Measurements from ENCODE around the gene LBH.

Gene LBH

DNA sequence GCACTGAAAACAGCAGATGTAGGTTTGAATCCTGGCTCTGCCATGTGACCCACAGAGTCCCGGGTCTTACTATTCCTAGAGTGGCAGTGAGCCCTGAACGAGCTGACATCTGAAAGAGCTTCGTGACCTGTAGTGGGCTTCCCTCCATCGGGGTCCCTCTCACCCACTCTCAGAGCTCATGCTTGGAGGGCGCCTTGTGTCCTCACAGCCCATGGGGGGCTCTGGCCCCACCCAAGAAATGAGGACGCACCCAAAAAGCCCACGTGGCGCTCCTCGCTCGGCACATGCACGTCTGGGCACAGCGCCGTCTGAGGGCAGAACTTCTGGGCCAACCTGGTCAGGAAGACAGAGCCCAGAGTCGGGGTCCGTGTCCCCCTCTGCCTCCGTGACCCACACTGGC lies 23.7 kb downstream of the LBH start:
- Histone ChIP-seq H3K4me1 (peaks cover 3 to 30% (median 12%) of the 10 kb centered on the region in 10 experiments; a peak in 13 of 20 replicates), H3K27me3 (no peaks in the 10 kb centered on the region), H3K9ac (no peak overlapping the region), H3K4me3 (no peak overlapping the region), H4K20me1 (peaks cover 0 to 14% (median 6%) of the 10 kb centered on the region in 11 experiments; a peak in 7 of 22 replicates), H3K27ac (no peak overlapping the region), H3K36me3 (peaks cover 22 to 70% (median 46%) of the 10 kb centered on the region in 11 experiments), H3K4me2 (no peak overlapping the region), H3K9me3 (replicated peaks in 1 of 11) (peaks cover 0 to 4% (median 0%) of the 10 kb centered on the region in 11 experiments; a peak in 1 of 22 replicates)
- no peak for TF ChIP-seq Cebpa-rat (IDR thresholded peaks at IDR 0.05)

DNA sequence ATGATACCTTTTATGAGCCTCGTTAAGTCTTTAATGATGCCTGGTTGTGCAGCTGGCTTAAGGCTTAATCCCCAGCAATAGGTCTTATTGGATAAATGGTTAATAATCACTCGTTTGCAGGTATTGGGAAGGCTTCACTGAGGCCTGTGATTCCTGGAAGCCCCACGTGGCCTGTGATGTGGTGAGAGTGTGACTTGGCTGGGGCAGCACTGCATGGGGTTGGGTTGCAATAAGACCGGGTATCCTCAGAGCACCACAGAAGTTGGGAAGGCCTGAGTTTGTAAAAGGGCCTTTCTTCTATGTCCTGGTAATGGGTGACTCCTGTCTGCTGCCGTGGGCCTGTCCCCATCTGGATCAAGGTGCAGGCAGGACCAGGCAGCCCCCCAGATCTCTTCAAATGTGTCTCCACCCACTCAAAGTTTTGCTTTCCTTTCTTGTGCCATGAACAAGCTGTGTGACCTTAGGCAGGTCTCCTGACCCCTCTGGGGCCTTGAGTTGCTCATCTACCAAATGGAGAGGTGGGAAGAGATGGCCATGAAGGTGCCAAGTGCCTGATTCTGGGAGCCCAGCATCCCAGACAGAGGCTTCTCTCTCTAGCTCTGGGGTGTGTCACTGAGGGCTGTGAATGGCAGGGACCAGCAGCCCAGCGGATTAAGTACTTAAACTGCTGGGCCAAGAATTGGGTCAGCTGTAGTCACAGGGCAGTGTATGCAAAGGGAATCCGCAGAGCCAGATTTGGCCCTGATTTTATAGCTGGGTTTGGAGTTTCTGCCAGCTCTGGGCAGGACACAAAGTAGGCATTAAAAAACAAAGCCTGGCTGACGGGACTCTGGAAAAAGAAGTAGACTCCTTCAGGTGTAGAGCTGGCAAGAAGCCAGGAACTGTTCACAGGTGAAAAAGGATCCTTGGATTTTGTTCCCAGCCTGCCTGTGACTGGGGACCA lies 24.4 kb downstream of the LBH start:
- H3K4me3 ChIP-seq: no peak overlapping the region
- H3K27ac ChIP-seq: no peak overlapping the region
- no peak for TF ChIP-seq Cebpa-rat (IDR thresholded peaks at IDR 0.05)
- H3K9ac ChIP-seq: no peak overlapping the region
- no peak overlapping the region for H3K4me2 ChIP-seq
- H3K27me3 ChIP-seq: no peaks in the 10 kb centered on the region
- peaks cover 0 to 4% (median 0%) of the 10 kb centered on the region in 11 experiments; a peak in 1 of 22 replicates for H3K9me3 ChIP-seq (replicated peaks in 1 of 11)
- peaks cover 0 to 14% (median 6%) of the 10 kb centered on the region in 11 experiments; a peak in 7 of 22 replicates for H4K20me1 ChIP-seq
- H3K36me3 ChIP-seq: peaks cover 22 to 68% (median 53%) of the 10 kb centered on the region in 11 experiments
- peaks cover 0 to 24% (median 8%) of the 10 kb centered on the region in 10 experiments; a peak in 13 of 20 replicates for H3K4me1 ChIP-seq

DNA sequence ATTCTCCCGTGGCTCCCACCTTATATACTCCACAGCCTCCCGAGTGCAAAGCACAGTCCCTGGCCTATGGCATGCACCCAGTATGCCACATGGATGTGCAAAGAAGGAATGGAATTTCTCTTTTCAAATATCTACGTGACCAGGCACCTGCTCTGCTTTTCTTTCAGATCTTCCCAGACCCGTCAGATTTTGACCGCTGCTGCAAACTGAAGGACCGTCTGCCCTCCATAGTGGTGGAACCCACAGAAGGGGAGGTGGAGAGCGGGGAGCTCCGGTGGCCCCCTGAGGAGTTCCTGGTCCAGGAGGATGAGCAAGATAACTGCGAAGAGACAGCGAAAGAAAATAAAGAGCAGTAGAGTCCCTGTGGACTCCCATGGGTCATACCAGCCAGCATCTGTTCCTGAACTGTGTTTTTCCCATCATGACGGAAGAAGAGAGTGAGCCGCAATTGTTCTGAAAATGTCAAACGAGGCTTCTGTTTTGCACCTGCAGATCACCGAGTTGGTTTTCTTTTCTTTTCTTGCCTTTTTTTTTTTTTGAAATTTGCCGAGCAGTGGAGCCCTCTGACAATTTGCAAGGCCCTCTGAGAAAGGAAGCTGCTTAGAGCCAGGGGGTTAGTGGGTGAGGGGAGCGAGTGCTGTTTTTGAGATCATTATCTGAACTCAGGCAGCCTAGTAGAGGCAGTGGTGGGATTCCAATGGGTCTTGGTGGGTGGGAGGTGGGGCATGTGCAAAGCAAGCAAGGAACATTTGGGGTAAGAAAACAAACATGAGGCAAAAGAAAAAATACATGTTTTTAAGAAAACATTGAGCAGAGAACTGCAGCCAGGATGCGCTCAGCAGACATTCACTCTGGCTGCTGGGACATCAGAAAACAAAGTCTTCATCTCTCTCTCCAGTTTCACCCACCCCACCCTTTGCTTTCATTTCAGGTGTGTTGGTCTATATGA lies 26.2 kb downstream of the LBH start:
- no peak overlapping the region for H3K4me3 ChIP-seq
- peaks cover 0 to 14% (median 6%) of the 10 kb centered on the region in 11 experiments; a peak in 7 of 22 replicates for H4K20me1 ChIP-seq
- H3K27ac ChIP-seq: no peak overlapping the region
- H3K4me1 ChIP-seq: peaks cover 0 to 15% (median 6%) of the 10 kb centered on the region in 10 experiments; a peak in 13 of 20 replicates
- peaks cover 10 to 11% (median 10%) of the 10 kb centered on the region in 11 experiments; a peak in 21 of 22 replicates for H3K9me3 ChIP-seq (replicated peaks in 1 of 11)
- H3K27me3 ChIP-seq: no peaks in the 10 kb centered on the region
- no peak for TF ChIP-seq Cebpa-rat (IDR thresholded peaks at IDR 0.05)
- H3K4me2 ChIP-seq: no peak overlapping the region
- H3K9ac ChIP-seq: no peak overlapping the region
- H3K36me3 ChIP-seq: peaks cover 22 to 62% (median 48%) of the 10 kb centered on the region in 11 experiments

DNA sequence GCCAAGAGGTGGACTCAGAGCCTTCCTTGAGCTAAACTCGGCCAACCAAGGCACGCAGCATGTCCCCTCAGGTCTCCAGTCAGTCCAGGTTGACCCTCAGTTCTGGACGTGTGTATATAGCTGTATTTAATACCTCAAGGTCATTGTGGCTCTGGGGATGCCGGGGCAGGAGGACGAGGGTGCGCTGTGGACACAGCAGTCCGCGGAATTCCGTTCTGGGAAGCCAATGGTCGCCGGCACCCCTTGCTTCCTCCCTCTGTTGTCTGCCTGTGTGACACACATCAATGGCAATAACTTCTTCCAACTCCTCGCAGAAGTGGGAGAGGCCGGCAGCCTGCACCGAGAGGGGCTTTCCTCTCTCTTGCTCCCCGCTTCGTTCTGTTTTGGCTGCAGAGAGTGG lies 27.7 kb downstream of the LBH start:
- Histone ChIP-seq H3K36me3 (peaks cover 22 to 62% (median 48%) of the 10 kb centered on the region in 11 experiments), H3K9me3 (replicated peaks in 1 of 11) (peaks cover 10 to 18% (median 15%) of the 10 kb centered on the region in 11 experiments), H3K4me2 (no peak overlapping the region), H3K27ac (no peak overlapping the region), H4K20me1 (peaks cover 0 to 13% (median 0%) of the 10 kb centered on the region in 11 experiments; a peak in 6 of 22 replicates), H3K9ac (no peak overlapping the region), H3K4me1 (peaks cover 0 to 2% (median 0%) of the 10 kb centered on the region in 10 experiments; a peak in 3 of 20 replicates), H3K4me3 (no peak overlapping the region), H3K27me3 (no peaks in the 10 kb centered on the region)
- no peak for TF ChIP-seq Cebpa-rat (IDR thresholded peaks at IDR 0.05)

GRCh38 chr2:30259827-30260679 lies 28.7 kb downstream of the LBH start:
- TF ChIP-seq Cebpa-rat (IDR thresholded peaks at IDR 0.05): no peak
- Histone ChIP-seq H3K9ac (no peak overlapping the region), H3K36me3 (peaks cover 22 to 58% (median 48%) of the 10 kb centered on the region in 11 experiments), H3K9me3 (replicated peaks in 1 of 11) (peaks cover 10 to 18% (median 15%) of the 10 kb centered on the region in 11 experiments), H3K27me3 (no peaks in the 10 kb centered on the region), H3K4me2 (no peak overlapping the region), H3K4me3 (no peak overlapping the region), H3K4me1 (peaks cover 0 to 12% (median 0%) of the 10 kb centered on the region in 10 experiments; a peak in 6 of 20 replicates), H4K20me1 (peaks cover 0 to 10% (median 0%) of the 10 kb centered on the region in 11 experiments; a peak in 5 of 22 replicates), H3K27ac (no peak overlapping the region)

DNA sequence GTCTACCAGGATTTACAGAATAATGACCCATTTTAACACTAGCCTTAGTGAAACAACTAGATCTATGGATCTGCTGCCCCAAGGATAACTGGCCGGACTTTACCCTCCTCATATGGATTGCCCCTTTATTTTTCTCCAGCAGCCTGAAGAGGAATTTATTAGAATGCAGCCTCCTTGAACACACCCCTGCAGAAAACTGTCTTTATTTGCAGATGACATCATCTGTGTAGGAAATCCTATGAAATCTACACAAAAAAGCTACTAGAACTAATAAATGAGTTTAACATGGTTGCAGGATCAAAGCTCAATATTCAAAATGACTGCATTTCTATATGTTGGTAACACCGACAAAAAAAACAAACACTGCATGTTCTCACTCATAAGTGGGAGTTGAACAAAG lies 29.6 kb downstream of the LBH start:
- Histone ChIP-seq H3K4me2 (no peak overlapping the region), H4K20me1 (peaks cover 0 to 2% (median 0%) of the 10 kb centered on the region in 11 experiments; a peak in 1 of 22 replicates), H3K9ac (no peak overlapping the region), H3K27ac (no peak overlapping the region), H3K9me3 (replicated peaks in 1 of 11) (peaks cover 10 to 18% (median 15%) of the 10 kb centered on the region in 11 experiments), H3K4me3 (no peak overlapping the region), H3K27me3 (no peaks in the 10 kb centered on the region), H3K4me1 (peaks cover 7 to 20% (median 8%) of the 10 kb centered on the region in 10 experiments), H3K36me3 (peaks cover 22 to 49% (median 44%) of the 10 kb centered on the region in 11 experiments)
- no peak for TF ChIP-seq Cebpa-rat (IDR thresholded peaks at IDR 0.05)

- Histone ChIP-seq H3K9ac (no peak overlapping the region), H3K4me3 (no peak overlapping the region), H3K4me1 (peaks cover 15 to 29% (median 16%) of the 10 kb centered on the region in 10 experiments), H3K4me2 (no peak overlapping the region), H3K36me3 (peaks cover 22 to 41% (median 36%) of the 10 kb centered on the region in 11 experiments), H4K20me1 (no peaks in the 10 kb centered on the region), H3K27ac (no peak overlapping the region), H3K9me3 (replicated peaks in 1 of 11) (peaks cover 10 to 18% (median 15%) of the 10 kb centered on the region in 11 experiments), H3K27me3 (no peaks in the 10 kb centered on the region)
- TF ChIP-seq Cebpa-rat (IDR thresholded peaks at IDR 0.05): no peak
Measured at GRCh38 chr2:30261695-30262211, 30.4 kb downstream of the LBH start.
